IMR-90 (cell line): ENCODE results near the gene INO80E. TPM values are rescaled to one million over a fixed set of nuclear protein-coding genes. Genes with fewer than 3 reads are reported as not detected.

ENCODE experiments used
- ATAC-seq: fragments of 200-7000 bp; cut with Tn5 transposase; 2 replicates; pipeline ENCODE4 v1.9.1; 2020; ENCODE audit warnings: low read depth, mild to moderate bottlenecking, moderate library complexity
- BruUV-seq: library from RNA; stranded (reverse); fragments of 400-500 nt; replicated peaks from 2 replicates; lab custom pipeline; 2021; lab: Mats Ljungman, UMichigan
- CTCF ChIA-PET: fragments of 300-600 bp; formaldehyde crosslinking; extraction: SDS; loops from one replicate; lab custom pipeline; 2021; ENCODE audit warnings: antibody characterized with exemption; lab: Yijun Ruan, JAX
- POLR2A ChIA-PET: fragments of 300-600 bp; sonication (Branson Sonifier 250); formaldehyde crosslinking; loops from one replicate; lab custom pipeline; 2022; ENCODE audit warnings: antibody characterized with exemption; ENCODE audit not compliant: unreplicated experiment; lab: Charles Lee
- DNase-seq: peaks from one replicate; pipeline ENCODE4 v3.0.0; 2013
- H2AFZ ChIP-seq: replicated peaks from 2 replicates; pipeline ENCODE3; 2013; ENCODE audit warnings: low read length, mild to moderate bottlenecking; ENCODE audit not compliant: poor library complexity
- H2AK5ac ChIP-seq: 2 replicates; pipeline ENCODE4 v1.6.1; 2013; ENCODE audit warnings: low read depth, low read length, inconsistent platforms
- H2AK9ac ChIP-seq: replicated peaks from 2 replicates; pipeline ENCODE3; 2013; ENCODE audit warnings: mild to moderate bottlenecking, low read depth, low read length, moderate library complexity; ENCODE audit not compliant: poor library complexity
- H2BK120ac ChIP-seq: 2 replicates; pipeline ENCODE4 v1.6.1; 2013; ENCODE audit warnings: low read depth, low read length, inconsistent platforms
- H2BK15ac ChIP-seq: 3 replicates; pipeline ENCODE4 v1.6.1; 2013; ENCODE audit warnings: low read depth, low read length, inconsistent platforms
- H2BK20ac ChIP-seq: 2 replicates; pipeline ENCODE4 v1.6.1; 2013; ENCODE audit warnings: low read depth, mild to moderate bottlenecking, inconsistent platforms, low read length, moderate library complexity
- H2BK5ac ChIP-seq: 2 replicates; pipeline ENCODE4 v1.6.1; 2013; ENCODE audit warnings: mild to moderate bottlenecking, low read depth, low read length, inconsistent platforms; ENCODE audit not compliant: poor library complexity, severe bottlenecking
- H3K14ac ChIP-seq: replicated peaks from 2 replicates; pipeline ENCODE4 v1.6.1; 2013; ENCODE audit warnings: low read depth, low read length, inconsistent platforms
- H3K18ac ChIP-seq: 2 replicates; pipeline ENCODE4 v1.6.1; 2013; ENCODE audit warnings: low read depth, low read length, control low read depth
- H3K23ac ChIP-seq: 2 replicates; pipeline ENCODE4 v1.6.1; 2013; ENCODE audit warnings: low read depth, low read length, inconsistent platforms
- H3K27ac ChIP-seq: 2 replicates; pipeline ENCODE4 v1.5.1; 2013; ENCODE audit warnings: mild to moderate bottlenecking, control low read depth, low read length; ENCODE audit not compliant: insufficient read depth
- H3K27me3 ChIP-seq: 2 replicates; pipeline ENCODE4 v1.6.1; 2013; ENCODE audit warnings: low read length; ENCODE audit not compliant: control insufficient read depth, insufficient read depth
- H3K36me3 ChIP-seq: 2 replicates; pipeline ENCODE4 v1.6.1; 2013; ENCODE audit warnings: low read length, mixed read lengths; ENCODE audit not compliant: control insufficient read depth, insufficient read depth
- H3K4ac ChIP-seq: 2 replicates; pipeline ENCODE4 v1.6.1; 2013; ENCODE audit warnings: low read depth, low read length, inconsistent platforms
- H3K4me1 ChIP-seq: 2 replicates; pipeline ENCODE4 v1.6.1; 2013; ENCODE audit warnings: low read length, mixed read lengths; ENCODE audit not compliant: control insufficient read depth, insufficient read depth
- H3K4me2 ChIP-seq: 2 replicates; pipeline ENCODE4 v1.6.1; 2013; ENCODE audit warnings: low read depth, mild to moderate bottlenecking, control low read depth, low read length, moderate library complexity
- H3K4me3 ChIP-seq: 2 replicates; pipeline ENCODE4 v1.5.1; 2013; ENCODE audit warnings: low read depth, mild to moderate bottlenecking, control low read depth, low read length, moderate library complexity; ENCODE audit not compliant: insufficient read depth
- H3K56ac ChIP-seq: 2 replicates; pipeline ENCODE4 v1.6.1; 2013; ENCODE audit warnings: low read length, inconsistent platforms; ENCODE audit not compliant: insufficient read depth; ENCODE audit errors: extremely low read depth
- H3K79me1 ChIP-seq, 2 experiments: 2 replicates each; pipeline ENCODE4 v1.6.1; 2013; ENCODE audit warnings: low read length in 2 of 2, inconsistent platforms in 1 of 2, low read depth in 1 of 2
- H3K9ac ChIP-seq: 2 replicates; pipeline ENCODE4 v1.6.1; 2013; ENCODE audit warnings: low read depth, low read length, control low read depth
- H3K9me1 ChIP-seq: 2 replicates; pipeline ENCODE4 v1.6.1; 2013; ENCODE audit warnings: low read length, inconsistent platforms; ENCODE audit not compliant: insufficient read depth
- H3K9me3 ChIP-seq: 2 replicates; pipeline ENCODE4 v1.6.1; 2013; ENCODE audit warnings: low read length; ENCODE audit not compliant: control insufficient read depth, insufficient read depth
- H4K20me1 ChIP-seq: 2 replicates; pipeline ENCODE4 v1.6.1; 2013; ENCODE audit warnings: low read length, inconsistent platforms; ENCODE audit not compliant: insufficient read depth
- H4K5ac ChIP-seq: 2 replicates; pipeline ENCODE4 v1.6.1; 2013; ENCODE audit warnings: mild to moderate bottlenecking, low read depth, low read length, control low read depth
- H4K8ac ChIP-seq, 2 experiments: 2 replicates each; pipeline ENCODE4 v1.6.1; 2013; ENCODE audit warnings: low read depth in 2 of 2, low read length in 2 of 2, control low read depth in 1 of 2, inconsistent platforms in 1 of 2
- H4K91ac ChIP-seq: 2 replicates; pipeline ENCODE4 v1.6.1; 2013; ENCODE audit warnings: low read depth, low read length, inconsistent platforms; ENCODE audit not compliant: insufficient read depth
- BHLHE40 ChIP-seq: fragments of 150-350 bp; IDR thresholded peaks from 2 replicates; pipeline ENCODE4 v1.6.1; 2016; ENCODE audit warnings: mild to moderate bottlenecking, low read depth, low read length
- CEBPB ChIP-seq: IDR thresholded peaks from 2 replicates; pipeline ENCODE4 v1.6.1; 2012; ENCODE audit warnings: low read depth, low read length, improper control_type of control experiment
- CHD1 ChIP-seq: IDR thresholded peaks from 2 replicates; pipeline ENCODE4 v1.6.1; 2012; ENCODE audit warnings: low read depth, low read length, improper control_type of control experiment
- CTCF ChIP-seq: conservative IDR thresholded peaks from 2 replicates; pipeline ENCODE4 v1.5.1; 2012; ENCODE audit warnings: mild to moderate bottlenecking, low read depth, low read length, improper control_type of control experiment
- ELK1 ChIP-seq: fragments of 150-350 bp; IDR thresholded peaks from 2 replicates; pipeline ENCODE4 v1.6.1; 2016; ENCODE audit warnings: low read depth, mild to moderate bottlenecking, low read length, moderate library complexity, borderline replicate concordance
- FOS ChIP-seq: fragments of 150-350 bp; IDR thresholded peaks from 2 replicates; pipeline ENCODE4 v1.6.1; 2016; ENCODE audit warnings: low read depth, low read length
- MAFK ChIP-seq: IDR thresholded peaks from 2 replicates; pipeline ENCODE4 v1.6.1; 2012; ENCODE audit warnings: low read depth, low read length, improper control_type of control experiment
- MAZ ChIP-seq: IDR thresholded peaks from 2 replicates; pipeline ENCODE4 v1.6.1; 2012; ENCODE audit warnings: low read depth, mild to moderate bottlenecking, low read length, improper control_type of control experiment, moderate library complexity, borderline replicate concordance
- MXI1 ChIP-seq: IDR thresholded peaks from 2 replicates; pipeline ENCODE4 v1.6.1; 2012; ENCODE audit warnings: low read depth, mild to moderate bottlenecking, low read length, moderate library complexity, borderline replicate concordance
- NFE2L2 ChIP-seq: fragments of 150-350 bp; IDR thresholded peaks from 2 replicates; pipeline ENCODE4 v1.6.1; 2016; ENCODE audit warnings: low read depth, mild to moderate bottlenecking, low read length
- POLR2A ChIP-seq: IDR thresholded peaks from 2 replicates; pipeline ENCODE4 v1.6.1; 2012; ENCODE audit warnings: mild to moderate bottlenecking, low read depth, low read length
- RAD21 ChIP-seq: IDR thresholded peaks from 2 replicates; pipeline ENCODE4 v1.6.1; 2012; ENCODE audit warnings: low read length, improper control_type of control experiment
- RCOR1 ChIP-seq: IDR thresholded peaks from 2 replicates; pipeline ENCODE4 v1.6.1; 2012; ENCODE audit warnings: mild to moderate bottlenecking, low read length, improper control_type of control experiment; ENCODE audit not compliant: insufficient replicate concordance
- RFX5 ChIP-seq: IDR thresholded peaks from 2 replicates; pipeline ENCODE4 v1.8.0; 2012; ENCODE audit warnings: low read depth, mild to moderate bottlenecking, low read length, moderate library complexity
- SMC3 ChIP-seq: fragments of 150-350 bp; IDR thresholded peaks from 2 replicates; pipeline ENCODE4 v1.6.1; 2016; ENCODE audit warnings: low read depth, mild to moderate bottlenecking, antibody characterized with exemption, low read length, moderate library complexity
- WGBS, 2 experiments: methylation state at CpG; one replicate each; pipeline versions ENCODE4 v1.1.5 to v1.1.7; 2013; ENCODE audit warnings: missing lambda C conversion rate in 2 of 2; ENCODE audit not compliant: insufficient read length in 1 of 2; ENCODE audit errors: extremely low coverage in 2 of 2; 5-methylcytosine and 5-hydroxymethylcytosine counted together
- dilution Hi-C: fragments of 300-500 bp; cut with HindIII; formaldehyde crosslinking; loops from one replicate; pipeline ENCODE4 v1.14.3; 2018; ENCODE audit warnings: low sequenced_read_pairs; ENCODE audit not compliant: unreplicated experiment
- in situ Hi-C: fragments of 300-500 bp; cut with MboI; formaldehyde crosslinking; loops from 3 replicates; pipeline ENCODE4 v1.14.3; 2019; ENCODE audit warnings: low sequenced_read_pairs, inconsistent platforms, mixed read lengths
- intact Hi-C: fragments of 100-400 bp; cut with micrococcal nuclease; formaldehyde crosslinking; loops from 2 replicates; pipeline ENCODE4 v1.10.0; 2022
- polyA plus RNA-seq, 3 experiments: library from polyadenylated mRNA; depleted of rRNA; stranded (reverse); fragments of >200 nt; gene quantifications; 2 replicates each; pipeline ENCODE4 v1.2.3, GENCODE V29; 2012; ENCODE audit warnings: low replicate concordance in 1 of 3
- total RNA-seq: library from RNA; depleted of rRNA; stranded (reverse); fragments of >200 nt; gene quantifications from 2 replicates; pipeline ENCODE4 v1.2.3, GENCODE V29; 2012

INO80E gene
- total and polyA plus RNA-seq, 2 of the 4 experiments (the other 2 are of a cell fraction) = 40.9 to 42.1 TPM

GRCh38 chr16:29995324-29995910 lies 624 bp upstream of the INO80E start, which contains the start of gene HIRIP3:
TSS of gene HIRIP3 (minus strand) at chr16:29995617. CDS start at chr16:29995605, 12 bp downstream.
- Histone ChIP-seq H3K14ac (peak within 1 kb of the TSS; percentile 99), H3K9me1 (peaks cover 7% of the 10 kb centered on the region; the same call in 1 of the 2 replicates), H3K56ac (peak within 1 kb of the TSS; percentile 100), H3K4ac (peak within 1 kb of the TSS; percentile 99), H3K9me3 (no peaks in the 10 kb centered on the region), H4K91ac (peak within 1 kb of the TSS; percentile 99), H3K4me3 (peak within 1 kb of the TSS; percentile 65), H3K4me2 (peak within 1 kb of the TSS; percentile 95), H2BK15ac (peak within 1 kb of the TSS; percentile 90; the same call in 1 of the 3 replicates), H4K20me1 (no peaks in the 10 kb centered on the region), H3K27me3 (no peaks in the 10 kb centered on the region), H3K4me1 (peaks cover 8% of the 10 kb centered on the region), H3K23ac (peak within 1 kb of the TSS; percentile 98), H3K9ac (peak within 1 kb of the TSS; percentile 85), H2BK20ac (peak within 1 kb of the TSS; percentile 37; the same call in 1 of the 2 replicates), H2AK9ac (peak within 1 kb of the TSS; percentile 98), H3K27ac (peak within 1 kb of the TSS; percentile 79), H3K36me3 (peaks cover 17% of the 10 kb centered on the region), H2AFZ (peak within 1 kb of the TSS; percentile 99), H2AK5ac (peak within 1 kb of the TSS; percentile 97), H2BK120ac (peak within 1 kb of the TSS; percentile 88), H3K79me1 (peaks cover 16 to 48% of the 10 kb centered on the region in 2 experiments; a peak in 3 of 4 replicates), H4K8ac (peak within 1 kb of the TSS; percentile 93 to 100), H2BK5ac (peak within 1 kb of the TSS; percentile 82), H4K5ac (peak within 1 kb of the TSS; percentile 69), H3K18ac (peak within 1 kb of the TSS; percentile 32)
- in situ Hi-C loops = no loop called here
- 3% methylated on average over 36 of the region's 53 CpGs; no CpG with 5 or more reads in 1 of the 2 experiments for WGBS, 2 experiments
- DNase-seq (peak; percentile 64), ATAC-seq (peak; percentile 67)
- dilution Hi-C loops = no loop called here
- ChIA-PET CTCF (interaction anchor here (1.7 kb wide), 1 partner anchor 180 kb away, joined by 4 read pairs; the partner anchor contains the start of gene PAGR1), POLR2A (interaction anchor here (0.6 kb wide), 1 partner anchor 10 kb away, joined by 5 read pairs; no protein-coding TSS in a partner anchor)
- BruUV-seq = TSS peak; percentile 70
- intact Hi-C loops = loop anchor here (2.0 to 5.0 kb wide), 2 partner anchors 68 to 133 kb away; partner anchors contain the start of genes CDIPT and KCTD13
- TF ChIP-seq ELK1 (no peak), CHD1 (no peak), CEBPB (no peak), MXI1 (peak; percentile 98), NFE2L2 (no peak), MAFK (no peak), BHLHE40 (no peak), MAZ (no peak; the same call in 1 of the 2 replicates), FOS (no peak), RCOR1 (no peak), CTCF (no peak), RFX5 (no peak), RAD21 (no peak), SMC3 (no peak), POLR2A (no peak)
